Activated T-cell treated with anti-CD3 and anti-CD28 coated beads for 1 hour (primary cell): ENCODE data around the gene ITM2C.

Experiments used
- DNase-seq: peaks from one replicate; pipeline ENCODE4 v3.0.0-alpha.2; 2020; ENCODE audit warnings: low read depth

ITM2C gene

GRCh38 chr2:230864605-230865306 is at the start of gene ITM2C:
ITM2C (plus strand) TSS chr2:230864942; CDS start chr2:230865026, 84 bp downstream.
- peak; percentile 58 for DNase-seq

GRCh38 chr2:230815088-230815487 is 49.7 kb upstream of the ITM2C start:
- DNase-seq, result no peak

GRCh38 chr2:230816735-230817134 is 48.0 kb upstream of the ITM2C start:
- no peak for DNase-seq

GRCh38 chr2:230819433-230819832 is 45.3 kb upstream of the ITM2C start:
- DNase-seq, result no peak

- no peak for DNase-seq
These were observed 43.3 kb upstream of the ITM2C start for GRCh38 chr2:230821261-230821990.

GRCh38 chr2:230821991-230822520 is 42.7 kb upstream of the ITM2C start:
- no peak for DNase-seq

- DNase-seq, result no peak
These were observed 41.3 kb upstream of the ITM2C start for GRCh38 chr2:230823264-230823964.

- DNase-seq, result peak; percentile 13
These were observed 40.2 kb upstream of the ITM2C start for GRCh38 chr2:230824406-230824978.

- no peak for DNase-seq
These were observed 39.4 kb upstream of the ITM2C start for GRCh38 chr2:230825354-230825753.

- DNase-seq, result no peak
These were observed 36.9 kb upstream of the ITM2C start for GRCh38 chr2:230827774-230828271.

GRCh38 chr2:230828272-230828961 is 36.3 kb upstream of the ITM2C start:
- DNase-seq, result no peak

- no peak for DNase-seq
These were observed 35.4 kb upstream of the ITM2C start for GRCh38 chr2:230829293-230829692.

- DNase-seq, result no peak
These were observed 34.8 kb upstream of the ITM2C start for GRCh38 chr2:230829959-230830358.

GRCh38 chr2:230830428-230830827 is 34.3 kb upstream of the ITM2C start:
- DNase-seq, result no peak

- no peak for DNase-seq
These were observed 24.4 kb upstream of the ITM2C start for GRCh38 chr2:230840301-230840700.

GRCh38 chr2:230842473-230842872 is 22.3 kb upstream of the ITM2C start:
- no peak for DNase-seq

GRCh38 chr2:230843132-230843531 is 21.6 kb upstream of the ITM2C start:
- no peak for DNase-seq

GRCh38 chr2:230846360-230846759 is 18.4 kb upstream of the ITM2C start:
- no peak for DNase-seq

- peak; percentile 89 for DNase-seq
These were observed 16.8 kb upstream of the ITM2C start for GRCh38 chr2:230847883-230848388.

- DNase-seq, result peak; percentile 73
These were observed 14.9 kb upstream of the ITM2C start for GRCh38 chr2:230849633-230850357.

- DNase-seq, result no peak
These were observed 14.4 kb upstream of the ITM2C start for GRCh38 chr2:230850358-230850658.
